Measurements from ENCODE around the gene TRMT61B. TPM values are rescaled to one million over a fixed set of nuclear protein-coding genes. Genes with fewer than 3 reads are reported as not detected.
A peak's percentile ranks its signal among the peaks of the same experiment; 100 is the strongest.

TRMT61B gene
- total RNA-seq, 1 donor from 2014 or later = 7.5 TPM

DNA sequence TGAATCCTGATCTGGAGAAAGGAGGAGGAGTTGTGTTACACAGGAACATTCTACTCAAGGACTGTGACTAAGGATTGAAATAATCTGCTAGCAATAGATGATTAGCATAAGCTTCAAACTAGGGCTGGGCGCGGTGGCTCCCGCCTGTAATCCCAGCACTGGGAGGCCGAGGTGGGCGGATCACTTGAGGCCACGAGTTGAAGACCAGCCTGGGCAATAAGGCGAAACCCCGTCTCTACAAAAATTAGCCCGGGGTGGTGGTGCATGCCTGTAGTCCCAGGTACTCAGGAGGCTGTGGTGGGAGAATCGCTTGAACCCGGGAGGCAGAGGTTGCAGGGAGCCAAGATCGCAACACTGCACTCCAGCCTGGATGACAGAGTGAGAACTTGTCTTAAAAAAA is 1.5 kb downstream of the TRMT61B start:
- no peak for DNase-seq (ENCODE audit: low spot score)
- no peak for ATAC-seq

DNA sequence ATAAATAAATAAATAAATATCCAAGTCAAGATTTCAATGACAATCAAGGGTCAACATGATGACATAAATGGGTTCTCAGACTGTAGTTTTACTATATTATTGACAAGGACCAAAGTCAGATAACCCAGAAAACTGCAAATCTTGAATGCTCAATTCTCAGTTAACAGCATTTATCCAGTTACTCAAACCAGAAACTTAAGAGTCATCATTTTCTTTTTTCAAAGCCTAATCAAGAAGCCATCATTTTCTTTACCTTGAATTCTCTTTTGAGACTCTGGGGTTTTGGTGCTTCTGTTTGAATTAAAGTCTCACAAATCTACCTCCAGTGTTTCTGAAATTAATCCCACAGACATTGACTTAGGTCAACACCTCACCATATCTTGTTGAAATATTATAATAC is 14.1 kb downstream of the TRMT61B start:
- no peak for ATAC-seq

DNA sequence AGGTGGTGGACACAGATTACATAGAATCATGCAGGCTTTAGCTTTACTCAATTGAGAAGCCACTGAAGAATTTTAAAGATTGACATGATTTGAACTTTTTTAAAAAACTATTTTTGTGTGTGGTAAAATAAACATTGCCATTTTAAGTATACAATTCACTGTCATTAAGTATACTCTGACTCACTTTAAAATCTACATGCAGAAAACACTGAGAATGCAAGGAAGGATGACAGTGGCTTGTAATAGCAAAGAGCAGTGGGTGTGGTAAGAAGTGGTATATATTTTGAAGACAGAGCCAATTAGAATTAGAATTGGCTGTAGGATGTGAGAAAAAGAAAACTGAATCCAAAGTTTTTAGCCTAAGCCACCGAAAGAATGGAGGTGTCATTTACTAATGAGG is 14.9 kb downstream of the TRMT61B start:
- ATAC-seq (no peak), DNase-seq (ENCODE audit: low spot score) (no peak)

More for the DNA sequence above, 14.1 kb downstream of the TRMT61B start:
- no peak for DNase-seq (ENCODE audit: low spot score)

DNA sequence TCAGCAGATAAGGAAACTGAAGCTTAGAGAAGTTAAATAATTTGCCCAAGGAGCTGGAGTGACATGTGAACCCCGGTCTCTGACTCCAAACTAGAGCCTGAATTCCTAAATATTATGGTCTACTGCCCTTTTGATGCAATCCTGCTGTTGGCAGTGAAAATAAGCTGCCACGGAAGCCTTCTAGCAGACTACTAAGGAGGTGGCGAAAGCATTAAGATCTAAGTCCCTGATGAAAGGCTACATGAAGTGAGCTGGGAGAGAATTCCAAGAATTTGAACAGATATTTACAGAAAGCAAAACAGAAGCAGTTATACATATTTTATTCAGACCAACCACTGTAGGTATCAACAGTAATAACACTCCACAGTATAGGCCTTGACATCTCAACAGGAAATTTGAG is 28.1 kb downstream of the TRMT61B start:
- no peak for ATAC-seq
- DNase-seq (ENCODE audit: low spot score) = no peak

DNA sequence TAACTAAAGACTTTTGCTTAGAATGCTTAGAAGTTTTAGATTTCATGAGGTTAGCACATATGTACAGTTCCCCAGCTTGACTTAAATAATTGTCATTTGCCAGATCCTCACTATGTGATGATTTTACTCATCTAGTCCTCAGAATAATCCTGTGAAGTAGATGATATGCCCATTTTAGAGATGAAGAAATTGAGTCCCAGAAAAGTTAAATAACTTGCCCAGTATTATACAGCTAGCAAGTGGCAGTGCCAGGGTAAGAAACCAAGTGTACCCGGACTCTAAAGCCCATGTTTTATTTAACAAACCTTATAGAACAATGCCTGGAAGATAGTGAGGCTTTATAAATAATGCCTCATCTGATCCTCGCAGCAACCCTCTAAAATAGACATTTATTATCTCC is 31.1 kb downstream of the TRMT61B start:
- DNase-seq (ENCODE audit: low spot score) = no peak
- ATAC-seq = no peak

DNA sequence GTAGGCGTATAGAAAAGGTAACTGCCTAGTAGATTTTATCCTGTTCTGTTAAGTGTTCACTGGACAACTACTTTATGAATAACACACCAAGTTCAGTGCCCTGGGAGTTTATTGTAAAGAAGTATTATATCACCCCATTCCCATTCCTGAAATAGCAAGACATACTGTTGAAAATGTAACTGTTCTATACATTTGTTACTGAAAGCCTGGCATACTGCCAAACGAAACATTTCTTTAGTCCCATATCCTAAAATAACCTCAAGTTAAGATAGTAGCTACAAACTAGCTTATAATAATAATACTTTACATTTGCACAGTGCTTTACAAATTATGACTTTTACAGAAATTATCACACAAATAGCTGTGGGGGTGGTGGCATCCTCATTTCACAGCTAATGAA is 34.3 kb downstream of the TRMT61B start:
- no peak for DNase-seq (ENCODE audit: low spot score)
- no peak for ATAC-seq

DNA sequence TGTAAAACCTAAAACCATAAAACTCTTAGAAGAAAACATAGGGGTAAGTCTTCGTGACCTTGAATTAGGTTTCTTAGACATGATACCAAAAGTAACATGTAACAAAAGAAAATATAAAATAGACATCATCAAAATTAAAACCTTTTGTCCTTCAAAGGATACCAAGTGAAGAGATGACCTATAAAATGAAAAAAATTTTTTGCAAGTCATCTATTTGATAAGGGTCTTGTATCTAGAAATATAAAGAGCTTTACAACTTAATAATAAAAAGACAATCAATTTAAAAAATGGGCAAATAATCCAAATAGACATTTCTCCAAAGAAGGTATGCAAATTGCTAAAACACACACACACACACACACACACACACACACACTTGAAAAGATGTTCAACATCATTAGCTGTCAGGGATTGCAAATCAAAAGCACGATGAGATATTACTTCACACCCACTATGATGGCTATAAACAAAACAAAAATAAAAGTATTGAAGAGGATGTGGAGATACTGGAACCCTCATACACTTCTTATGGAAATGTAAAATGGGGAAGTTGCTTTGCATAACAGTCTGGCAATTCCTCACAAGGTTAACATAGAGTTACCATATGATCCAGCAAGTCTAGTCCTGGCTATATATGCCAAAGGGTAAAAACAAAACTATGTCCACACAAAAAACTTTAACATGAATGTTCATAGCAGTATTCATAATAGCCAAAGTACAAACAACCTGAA is 36.2 kb downstream of the TRMT61B start:
- ATAC-seq (no peak), DNase-seq (ENCODE audit: low spot score) (no peak)

DNA sequence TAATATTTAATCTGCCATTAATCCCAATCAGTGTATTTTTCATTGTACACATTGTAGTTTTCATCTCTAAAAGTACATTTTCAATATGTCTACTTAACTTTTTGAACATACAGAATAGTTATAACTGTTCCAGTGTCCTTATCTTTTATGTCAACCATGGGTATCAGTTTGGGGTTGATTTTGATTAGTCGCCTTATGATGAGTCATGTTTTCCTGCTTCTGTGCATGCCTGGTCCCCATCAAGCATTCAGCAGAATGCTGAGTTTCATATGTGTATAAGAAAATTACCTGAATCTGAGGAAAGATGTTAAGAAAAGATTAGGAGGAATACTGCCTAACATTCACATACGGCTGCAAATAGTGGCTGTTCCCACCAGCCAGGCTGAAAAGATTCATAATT is 41.7 kb downstream of the TRMT61B start:
- DNase-seq (ENCODE audit: low spot score) = no peak

DNA sequence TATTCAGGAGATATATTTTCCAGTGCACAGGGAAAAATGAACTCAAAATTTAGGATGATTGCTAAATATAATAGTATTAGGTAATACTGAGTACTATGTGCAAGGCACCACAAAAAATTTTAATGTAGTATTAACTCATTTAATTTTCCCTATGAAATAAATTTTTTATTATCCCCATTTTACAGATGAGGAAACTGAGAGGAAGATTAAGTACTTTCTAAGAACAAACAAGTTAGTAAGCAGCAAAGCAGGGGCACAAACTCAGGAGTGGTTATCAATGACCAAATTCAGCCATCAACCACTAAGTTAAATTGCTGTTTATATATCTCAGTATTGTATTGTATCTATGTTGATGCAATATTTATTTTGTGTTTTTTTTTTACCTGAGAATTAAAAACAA is 45.2 kb downstream of the TRMT61B start:
- no peak for ATAC-seq

More for the DNA sequence above, 41.7 kb downstream of the TRMT61B start:
- no peak for ATAC-seq

DNA sequence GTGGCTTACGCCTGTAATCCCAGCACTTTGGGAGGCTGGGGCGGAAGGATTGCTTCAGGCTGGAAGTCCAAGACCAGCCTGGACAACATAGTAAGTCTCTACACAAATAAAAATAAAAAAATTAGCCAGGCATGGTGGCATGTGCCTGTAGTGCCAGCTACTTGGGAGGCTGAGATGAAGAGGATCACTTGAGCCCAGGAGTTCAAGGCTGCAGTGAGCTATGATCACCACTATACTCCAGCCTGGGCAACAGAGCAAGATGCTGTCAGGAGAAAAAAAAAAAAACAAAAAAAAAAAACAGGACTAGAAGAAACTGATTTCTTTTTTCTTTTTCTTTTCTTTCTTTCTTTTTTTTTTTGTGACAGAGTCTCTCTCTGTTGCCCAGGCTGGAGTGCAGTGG is 45.9 kb downstream of the TRMT61B start:
- ATAC-seq = no peak
- no peak for DNase-seq (ENCODE audit: low spot score)

More for the DNA sequence above, 45.2 kb downstream of the TRMT61B start:
- no peak for DNase-seq (ENCODE audit: low spot score)

DNA sequence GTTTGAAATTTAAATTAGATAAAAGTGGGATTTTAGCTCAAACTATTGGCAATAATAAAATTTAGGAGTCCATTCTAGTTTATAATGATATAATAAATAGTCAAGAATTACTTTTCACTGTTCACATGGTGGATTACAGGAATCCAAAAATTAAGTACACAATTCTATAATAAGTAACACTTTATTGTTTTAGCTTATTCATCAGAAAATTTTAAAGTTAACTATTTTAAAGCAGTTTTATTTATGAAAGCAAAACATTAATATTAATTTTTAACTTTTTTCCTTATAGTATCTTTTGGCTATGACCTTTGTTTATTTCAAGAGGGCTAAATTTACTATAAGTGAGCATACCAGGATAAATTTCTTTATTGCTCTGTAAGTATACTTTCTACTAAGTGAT is 48.1 kb downstream of the TRMT61B start:
- no peak for DNase-seq (ENCODE audit: low spot score)
- ATAC-seq = no peak

DNA sequence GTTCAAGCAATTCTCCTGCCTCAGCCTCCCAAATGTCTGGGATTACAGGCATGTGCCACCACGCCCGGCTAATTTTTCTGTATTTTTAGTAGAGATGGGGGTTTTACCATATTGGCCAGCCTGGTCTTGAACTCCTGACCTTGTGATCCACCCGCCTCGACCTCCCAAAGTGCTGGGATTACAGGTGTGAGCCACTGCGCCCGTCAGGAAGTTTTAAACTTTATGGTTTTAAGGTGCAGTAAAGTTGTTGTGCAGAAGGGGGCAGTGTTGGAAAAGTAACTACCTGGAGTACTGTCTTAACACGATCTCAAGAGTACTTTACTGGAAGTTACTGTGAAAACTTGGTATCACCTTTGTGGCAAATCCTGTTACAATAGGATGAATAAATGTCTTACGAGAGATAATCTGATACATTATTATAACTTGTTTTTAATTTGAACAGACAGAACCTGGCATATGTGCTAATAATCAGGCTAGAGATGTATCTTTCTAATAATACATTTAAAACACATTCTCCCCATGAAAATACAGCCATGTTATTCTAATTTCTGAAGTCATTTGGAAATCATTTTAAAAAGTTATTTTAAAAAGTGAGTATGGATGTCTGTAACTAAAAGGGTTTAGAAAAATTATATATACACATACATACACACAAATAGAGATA is 48.7 kb downstream of the TRMT61B start:
- DNase-seq (ENCODE audit: low spot score) = peak; percentile 52
- peak; percentile 92 for ATAC-seq

DNA sequence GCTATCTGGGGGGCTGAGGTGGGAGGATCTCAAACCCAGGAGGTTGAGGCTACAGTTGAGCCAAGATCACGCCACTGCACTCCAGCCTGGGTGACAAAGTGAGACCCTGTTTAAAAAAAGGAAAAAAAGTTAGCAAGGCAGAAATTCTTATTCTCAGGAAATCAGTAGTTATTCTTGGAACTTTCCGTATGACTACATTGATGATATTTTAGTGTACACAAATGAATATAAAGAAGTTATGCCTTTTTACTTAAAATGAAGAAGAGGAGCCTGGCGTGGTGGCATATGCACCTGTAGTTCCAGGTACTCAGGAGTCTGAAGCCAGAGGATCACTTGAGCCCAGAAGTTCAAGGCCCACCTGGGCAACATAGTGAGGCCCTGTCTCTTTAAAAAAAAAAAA is 52.1 kb downstream of the TRMT61B start:
- DNase-seq (ENCODE audit: low spot score) (no peak), ATAC-seq (no peak)

DNA sequence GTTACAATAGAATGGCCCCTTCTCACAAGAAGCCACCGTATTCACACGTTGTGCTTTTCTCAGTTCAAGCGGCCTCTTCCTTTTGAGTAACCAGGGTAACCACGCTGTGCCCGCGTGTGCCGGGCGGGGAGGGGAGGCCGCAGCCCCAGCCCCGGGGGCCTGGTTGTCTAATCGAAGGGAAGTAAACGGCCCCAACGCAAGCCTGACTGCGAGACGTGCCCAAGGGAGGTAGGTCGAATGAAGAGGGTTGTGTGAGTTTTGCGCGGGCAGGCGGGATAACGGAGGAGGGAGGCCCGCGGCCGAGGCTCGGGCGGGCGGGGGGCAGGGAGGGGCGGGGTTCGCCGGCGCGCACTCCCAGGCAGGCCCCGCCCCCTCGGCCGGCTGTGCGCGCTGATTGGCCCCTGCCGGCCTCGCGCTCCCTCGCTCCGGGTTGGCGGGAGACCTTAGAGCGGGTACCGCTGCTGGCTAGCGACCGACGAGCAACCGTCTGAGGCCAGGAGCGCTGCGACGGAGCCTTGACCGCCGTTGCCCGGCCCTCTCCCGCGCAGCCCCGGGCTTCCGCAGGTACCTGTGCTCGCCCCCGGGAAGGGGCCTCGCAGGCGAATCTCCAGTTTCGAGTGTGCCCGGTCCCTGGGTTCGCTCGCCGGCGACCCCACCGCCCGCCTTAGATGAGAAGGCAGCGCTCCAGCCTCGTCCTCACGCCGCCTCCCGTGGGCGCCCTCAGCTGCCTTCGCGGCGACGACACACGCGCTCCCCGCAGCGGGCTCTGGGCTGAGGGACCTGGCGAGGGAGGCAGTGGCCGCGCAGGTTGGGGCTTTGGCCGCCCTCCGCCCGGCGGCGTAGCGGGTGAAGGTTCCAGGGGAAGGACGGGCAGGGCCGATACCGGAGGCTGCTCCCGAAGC is 59.5 kb downstream of the TRMT61B start, which contains the start of gene SPDYA:
Gene SPDYA, plus strand, starts transcription at position 451 of the 902 bp plus-strand sequence. CDS start 5,181 bp downstream, outside the sequence.
- ATAC-seq = peak; percentile 87
- DNase-seq (ENCODE audit: low spot score) = peak; percentile 58

DNA sequence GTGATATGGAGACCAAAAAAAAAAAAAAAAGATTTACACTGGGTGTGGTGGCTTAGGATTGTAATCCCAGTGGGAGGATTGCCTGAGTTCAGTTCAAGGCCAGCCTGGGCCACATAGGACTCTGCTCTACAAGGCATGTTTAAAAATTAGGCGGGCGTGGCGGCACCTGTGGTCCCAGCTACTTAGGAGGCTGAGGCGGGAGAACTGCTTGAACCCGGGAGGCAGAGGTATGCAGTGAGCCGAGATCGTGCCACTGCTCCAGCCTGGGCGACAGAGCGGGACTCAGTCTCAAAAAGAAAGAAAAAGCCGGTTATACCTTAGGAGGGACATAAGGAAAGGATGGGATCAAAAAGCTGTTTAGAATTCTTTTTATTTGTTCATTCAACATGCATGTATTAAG is 60.2 kb downstream of the TRMT61B start:
- DNase-seq (ENCODE audit: low spot score) = no peak

DNA sequence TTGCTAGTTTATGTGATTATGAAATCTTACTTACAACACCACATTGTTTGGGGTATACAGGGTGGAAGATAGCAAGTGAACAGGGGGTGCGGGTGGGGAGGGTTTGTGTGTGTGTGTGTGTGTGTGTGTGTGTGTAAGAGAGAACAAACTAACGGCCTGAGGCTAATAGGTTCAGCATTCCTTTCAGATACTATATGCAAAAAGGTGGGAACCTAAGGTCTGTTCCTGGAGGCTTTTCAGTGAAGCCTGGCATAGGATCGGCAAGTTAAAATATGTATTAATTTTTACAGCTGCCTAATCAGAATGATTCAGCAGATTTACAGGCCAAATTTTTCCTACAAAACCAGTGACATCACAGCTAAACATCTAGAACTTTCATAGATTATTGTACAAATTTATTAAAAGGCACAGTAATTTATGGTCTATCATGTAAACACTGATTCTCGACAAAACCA is 67.1 kb downstream of the TRMT61B start:
- no peak for ATAC-seq
- no peak for DNase-seq (ENCODE audit: low spot score)

More for the DNA sequence above, 60.2 kb downstream of the TRMT61B start:
- ATAC-seq = peak; percentile 16

DNA sequence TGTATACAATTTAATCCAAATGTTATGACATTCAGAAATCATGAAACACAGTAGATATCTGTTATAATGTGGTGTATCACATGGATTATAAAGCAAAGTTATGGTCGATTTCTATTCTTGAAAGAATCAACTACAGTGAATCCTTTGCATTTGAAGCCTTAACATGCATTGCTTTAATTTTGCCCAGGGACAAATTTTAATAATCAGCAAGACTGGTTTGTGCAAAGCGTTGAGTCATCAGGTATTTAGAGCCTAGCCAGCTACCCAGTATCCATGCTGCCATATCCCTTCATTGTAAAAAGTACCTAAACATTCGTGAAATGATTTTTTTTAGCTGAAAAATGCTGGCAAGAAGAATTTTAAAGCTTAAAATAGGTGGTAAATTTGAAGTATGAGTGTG is 68.4 kb downstream of the TRMT61B start:
- DNase-seq (ENCODE audit: low spot score) = no peak

More for the DNA sequence above, 68.4 kb downstream of the TRMT61B start:
- no peak for ATAC-seq

Measured in left lobe of liver (tissue), 2 donors.